HL-60 (cell line): Measurements from ENCODE around the gene KIF4B.

Experiments used
- DNase-seq, 2 experiments: peaks; one replicate each; pipeline ENCODE4 v3.0.0-alpha.2; 2010 to 2020; ENCODE audit warnings: low read depth in 1 of 2, low spot score in 1 of 2
- H3K27ac ChIP-seq: fragments of 250-450 bp; sonication (Bioruptor Pico); replicated peaks from 2 replicates; pipeline ENCODE4 v1.5.1; 2020; ENCODE audit warnings: mild to moderate bottlenecking, moderate library complexity
- H3K27me3 ChIP-seq: fragments of 250-450 bp; sonication (Bioruptor Pico); 2 replicates; pipeline ENCODE4 v1.5.1; 2021; ENCODE audit warnings: mild to moderate bottlenecking, moderate library complexity; ENCODE audit not compliant: insufficient read depth, poor library complexity, severe bottlenecking
- H3K4me3 ChIP-seq: replicated peaks from 2 replicates; pipeline ENCODE4 v1.5.1; 2011; ENCODE audit warnings: mild to moderate bottlenecking, control low read depth, low read length; ENCODE audit not compliant: insufficient read depth
- GABPA ChIP-seq: IDR thresholded peaks from 2 replicates; pipeline ENCODE4 v1.6.1; 2012; ENCODE audit warnings: low read depth
- POLR2AphosphoS5 ChIP-seq: IDR thresholded peaks from 2 replicates; pipeline ENCODE4 v1.6.1; 2012; ENCODE audit warnings: low read depth
- SPI1 ChIP-seq: IDR thresholded peaks from 2 replicates; pipeline ENCODE4 v1.6.1; 2012; ENCODE audit warnings: low read depth, mild to moderate bottlenecking, borderline replicate concordance
- TF ChIP-seq, protein P1 (sequence below): IDR thresholded peaks from 2 replicates; pipeline ENCODE4 v1.6.1; 2012; ENCODE audit warnings: low read depth; ENCODE audit not compliant: insufficient replicate concordance
- TF ChIP-seq, protein P2 (sequence below): IDR thresholded peaks from one replicate; pipeline ENCODE4 v1.5.1; 2011; ENCODE audit warnings: low read length, control low read depth, inconsistent platforms; ENCODE audit not compliant: insufficient read depth

The KIF4B gene

DNA sequence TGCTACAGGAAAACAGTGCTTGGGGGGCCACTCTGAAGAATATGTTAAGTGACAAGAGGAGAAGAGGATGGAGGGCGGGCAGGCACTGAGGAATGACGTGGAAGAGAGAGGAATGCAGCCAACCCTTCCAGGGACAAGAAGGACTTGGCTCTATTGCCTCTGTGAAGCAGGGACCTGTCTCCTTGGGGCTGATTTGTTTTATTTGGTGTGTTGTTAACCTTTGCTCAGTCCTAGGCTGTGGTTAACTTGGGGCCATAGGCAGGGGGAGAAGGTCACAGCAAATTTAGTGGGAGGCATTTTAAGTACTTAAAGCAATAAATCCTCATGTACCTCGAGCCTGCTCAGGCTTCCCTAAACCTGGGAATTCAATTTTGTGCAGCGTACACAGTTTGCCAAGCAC is 39.9 kb downstream of the KIF4B start:
- Histone ChIP-seq H3K4me3 (no peak overlapping the region), H3K27me3 (no peaks in the 10 kb centered on the region), H3K27ac (no peak overlapping the region)
- no peak for DNase-seq
- no peak for TF ChIP-seq POLR2AphosphoS5
- TF ChIP-seq, protein P1, sequence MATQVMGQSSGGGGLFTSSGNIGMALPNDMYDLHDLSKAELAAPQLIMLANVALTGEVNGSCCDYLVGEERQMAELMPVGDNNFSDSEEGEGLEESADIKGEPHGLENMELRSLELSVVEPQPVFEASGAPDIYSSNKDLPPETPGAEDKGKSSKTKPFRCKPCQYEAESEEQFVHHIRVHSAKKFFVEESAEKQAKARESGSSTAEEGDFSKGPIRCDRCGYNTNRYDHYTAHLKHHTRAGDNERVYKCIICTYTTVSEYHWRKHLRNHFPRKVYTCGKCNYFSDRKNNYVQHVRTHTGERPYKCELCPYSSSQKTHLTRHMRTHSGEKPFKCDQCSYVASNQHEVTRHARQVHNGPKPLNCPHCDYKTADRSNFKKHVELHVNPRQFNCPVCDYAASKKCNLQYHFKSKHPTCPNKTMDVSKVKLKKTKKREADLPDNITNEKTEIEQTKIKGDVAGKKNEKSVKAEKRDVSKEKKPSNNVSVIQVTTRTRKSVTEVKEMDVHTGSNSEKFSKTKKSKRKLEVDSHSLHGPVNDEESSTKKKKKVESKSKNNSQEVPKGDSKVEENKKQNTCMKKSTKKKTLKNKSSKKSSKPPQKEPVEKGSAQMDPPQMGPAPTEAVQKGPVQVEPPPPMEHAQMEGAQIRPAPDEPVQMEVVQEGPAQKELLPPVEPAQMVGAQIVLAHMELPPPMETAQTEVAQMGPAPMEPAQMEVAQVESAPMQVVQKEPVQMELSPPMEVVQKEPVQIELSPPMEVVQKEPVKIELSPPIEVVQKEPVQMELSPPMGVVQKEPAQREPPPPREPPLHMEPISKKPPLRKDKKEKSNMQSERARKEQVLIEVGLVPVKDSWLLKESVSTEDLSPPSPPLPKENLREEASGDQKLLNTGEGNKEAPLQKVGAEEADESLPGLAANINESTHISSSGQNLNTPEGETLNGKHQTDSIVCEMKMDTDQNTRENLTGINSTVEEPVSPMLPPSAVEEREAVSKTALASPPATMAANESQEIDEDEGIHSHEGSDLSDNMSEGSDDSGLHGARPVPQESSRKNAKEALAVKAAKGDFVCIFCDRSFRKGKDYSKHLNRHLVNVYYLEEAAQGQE, result no peak
- TF ChIP-seq SPI1, result no peak
- TF ChIP-seq, protein P2, sequence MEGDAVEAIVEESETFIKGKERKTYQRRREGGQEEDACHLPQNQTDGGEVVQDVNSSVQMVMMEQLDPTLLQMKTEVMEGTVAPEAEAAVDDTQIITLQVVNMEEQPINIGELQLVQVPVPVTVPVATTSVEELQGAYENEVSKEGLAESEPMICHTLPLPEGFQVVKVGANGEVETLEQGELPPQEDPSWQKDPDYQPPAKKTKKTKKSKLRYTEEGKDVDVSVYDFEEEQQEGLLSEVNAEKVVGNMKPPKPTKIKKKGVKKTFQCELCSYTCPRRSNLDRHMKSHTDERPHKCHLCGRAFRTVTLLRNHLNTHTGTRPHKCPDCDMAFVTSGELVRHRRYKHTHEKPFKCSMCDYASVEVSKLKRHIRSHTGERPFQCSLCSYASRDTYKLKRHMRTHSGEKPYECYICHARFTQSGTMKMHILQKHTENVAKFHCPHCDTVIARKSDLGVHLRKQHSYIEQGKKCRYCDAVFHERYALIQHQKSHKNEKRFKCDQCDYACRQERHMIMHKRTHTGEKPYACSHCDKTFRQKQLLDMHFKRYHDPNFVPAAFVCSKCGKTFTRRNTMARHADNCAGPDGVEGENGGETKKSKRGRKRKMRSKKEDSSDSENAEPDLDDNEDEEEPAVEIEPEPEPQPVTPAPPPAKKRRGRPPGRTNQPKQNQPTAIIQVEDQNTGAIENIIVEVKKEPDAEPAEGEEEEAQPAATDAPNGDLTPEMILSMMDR, result no peak
- no peak for TF ChIP-seq GABPA

DNA sequence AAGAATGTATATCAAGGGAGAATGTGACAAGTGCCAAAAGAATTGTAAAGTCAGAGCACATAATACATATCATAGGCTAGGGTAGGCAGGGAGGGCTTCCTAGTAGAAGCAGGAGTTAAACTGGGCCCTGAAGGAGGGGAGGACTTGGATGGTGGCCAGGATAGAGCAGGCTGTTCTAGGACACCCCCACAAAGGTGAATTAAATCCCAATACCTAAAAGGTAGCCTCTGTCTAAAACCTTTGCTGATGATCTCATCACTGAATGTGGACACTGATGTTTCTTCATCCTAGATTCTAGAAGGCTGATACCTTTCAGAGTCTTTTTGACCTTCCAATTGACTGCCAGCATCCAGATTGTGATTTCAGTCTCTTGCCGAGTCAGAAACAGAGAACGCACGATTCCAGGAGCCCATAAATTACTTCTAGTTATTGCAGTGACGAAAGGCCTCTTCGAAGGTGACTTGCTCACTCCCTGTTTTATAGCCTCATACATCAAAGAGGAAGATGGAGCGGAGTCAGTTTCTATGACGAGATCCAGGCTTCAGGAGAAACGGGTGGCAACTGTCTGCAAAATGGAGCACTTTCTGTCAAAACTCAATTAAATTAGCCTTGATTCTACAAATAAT is 43.2 kb downstream of the KIF4B start:
- Histone ChIP-seq H3K4me3 (no peak overlapping the region), H3K27me3 (no peaks in the 10 kb centered on the region), H3K27ac (no peak overlapping the region)
- TF ChIP-seq GABPA, result no peak
- TF ChIP-seq SPI1, result no peak
- TF ChIP-seq, protein P1, result no peak
- TF ChIP-seq POLR2AphosphoS5, result no peak
- DNase-seq, result no peak

DNA sequence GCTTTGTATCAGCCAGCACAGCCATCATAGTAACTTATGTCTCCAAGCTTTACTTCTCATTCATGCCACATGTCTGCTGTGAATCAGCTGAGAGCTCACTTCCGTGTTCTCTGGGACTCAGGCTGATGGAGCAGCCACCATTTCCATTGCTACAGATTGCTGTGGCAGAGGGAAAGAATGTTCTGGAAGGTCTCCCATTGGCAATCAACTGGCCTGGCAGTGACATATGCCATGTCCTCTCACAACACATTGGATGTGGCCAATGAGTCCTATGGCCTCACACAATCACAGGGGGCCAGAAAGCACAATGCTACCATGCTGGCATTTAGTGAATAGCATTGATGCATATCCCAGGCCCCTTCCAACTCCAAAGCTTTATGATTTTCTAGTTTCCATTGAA is 44.1 kb downstream of the KIF4B start:
- H3K27me3 ChIP-seq, result no peaks in the 10 kb centered on the region
- no peak overlapping the region for H3K4me3 ChIP-seq
- DNase-seq, result no peak
- no peak overlapping the region for H3K27ac ChIP-seq
- TF ChIP-seq GABPA (no peak), SPI1 (no peak), POLR2AphosphoS5 (no peak)
- TF ChIP-seq, protein P2, result no peak
- TF ChIP-seq, protein P1, result no peak

DNA sequence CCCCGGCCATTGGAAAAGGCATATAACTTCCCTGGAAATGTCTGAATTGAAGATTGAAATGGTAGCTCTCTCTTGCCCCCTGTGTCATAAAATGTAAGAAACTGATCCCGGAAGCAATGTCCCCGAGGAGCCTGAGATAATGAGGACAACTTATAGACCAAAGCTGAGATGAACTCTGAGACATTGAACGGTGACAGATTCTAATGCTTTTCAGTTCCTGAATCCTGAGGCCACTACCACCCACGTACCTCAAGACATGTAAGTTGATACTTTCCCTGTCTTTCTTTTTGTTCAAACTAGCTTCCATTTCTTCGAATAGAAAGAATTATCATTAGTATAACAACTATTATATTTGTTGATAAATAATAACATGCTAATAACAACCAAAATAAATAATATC is 51.0 kb downstream of the KIF4B start:
- H3K27me3 ChIP-seq, result no peaks in the 10 kb centered on the region
- no peak overlapping the region for H3K4me3 ChIP-seq
- no peak for DNase-seq
- no peak overlapping the region for H3K27ac ChIP-seq
- TF ChIP-seq POLR2AphosphoS5, result no peak
- TF ChIP-seq GABPA, result no peak
- no peak for TF ChIP-seq SPI1
